IPS-18a (cell line): ENCODE results near the gene ABRACL.
"Not testable (repeated sequence)": the region's sequence is repeated elsewhere in the genome, so short reads cannot be mapped to it uniquely, and the experiment has no call there.

Experiments
- H3K27ac ChIP-seq: one replicate; pipeline ENCODE4 v1.5.1; 2013; ENCODE audit warnings: low read length
- H3K27me3 ChIP-seq: one replicate; pipeline ENCODE4 v1.6.1; 2013; ENCODE audit warnings: mild to moderate bottlenecking, low read length; ENCODE audit not compliant: control insufficient read depth, insufficient read depth
- H3K36me3 ChIP-seq: one replicate; pipeline ENCODE4 v1.6.1; 2013; ENCODE audit warnings: low read depth, low read length; ENCODE audit not compliant: control insufficient read depth
- H3K4me1 ChIP-seq: one replicate; pipeline ENCODE4 v1.6.1; 2013; ENCODE audit warnings: low read depth, low read length; ENCODE audit not compliant: control insufficient read depth
- H3K4me3 ChIP-seq: one replicate; pipeline ENCODE4 v1.5.1; 2013; ENCODE audit warnings: low read length
- H3K9ac ChIP-seq: one replicate; pipeline ENCODE4 v1.6.1; 2013; ENCODE audit warnings: mild to moderate bottlenecking, low read length, moderate library complexity
- H3K9me3 ChIP-seq: one replicate; pipeline ENCODE4 v1.6.1; 2013; ENCODE audit warnings: low read depth, low read length; ENCODE audit not compliant: control insufficient read depth

ABRACL gene

DNA sequence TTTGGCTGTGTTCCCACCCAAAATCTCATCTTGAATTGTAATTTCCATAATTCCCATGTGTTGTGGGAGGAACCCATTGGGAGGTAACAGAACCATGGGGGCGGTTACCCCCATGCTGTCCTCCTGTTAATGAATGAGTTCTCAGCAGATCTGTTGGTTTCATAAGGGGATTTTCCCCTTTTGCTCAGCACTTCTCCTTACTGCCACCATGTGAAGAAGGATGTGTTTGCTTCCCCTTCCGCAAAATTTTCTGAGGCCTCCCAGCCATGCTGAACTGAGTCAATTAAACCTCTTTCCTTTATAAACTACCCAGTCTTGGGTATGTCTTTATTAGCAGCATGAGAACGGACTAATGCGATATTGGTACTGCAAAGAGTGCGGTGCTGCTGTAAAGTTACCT, 35.6 kb upstream of the ABRACL start:
- H3K27ac ChIP-seq, H3K4me3 ChIP-seq, H3K27me3 ChIP-seq, H3K9ac ChIP-seq, H3K9me3 ChIP-seq, H3K36me3 ChIP-seq: not testable (repeated sequence)
- H3K4me1 ChIP-seq = peaks cover 28% of the 10 kb centered on the region

GRCh38 chr6:138993410-138993809, 35.1 kb upstream of the ABRACL start:
- not testable (repeated sequence) for H3K27me3 ChIP-seq, H3K27ac ChIP-seq, H3K4me3 ChIP-seq, H3K9me3 ChIP-seq, H3K9ac ChIP-seq, H3K36me3 ChIP-seq
- peaks cover 26% of the 10 kb centered on the region for H3K4me1 ChIP-seq

- H3K9me3 ChIP-seq = no peaks in the 10 kb centered on the region
- H3K27ac ChIP-seq = no peak overlapping the region
- H3K4me1 ChIP-seq = peaks cover 20% of the 10 kb centered on the region
- H3K4me3 ChIP-seq = no peak overlapping the region
- H3K9ac ChIP-seq = no peak overlapping the region
- H3K27me3 ChIP-seq = no peaks in the 10 kb centered on the region
- no peaks in the 10 kb centered on the region for H3K36me3 ChIP-seq
These were observed 32.0 kb upstream of the ABRACL start for GRCh38 chr6:138996524-138996923.

- H3K4me3 ChIP-seq = no peak overlapping the region
- no peaks in the 10 kb centered on the region for H3K36me3 ChIP-seq
- no peak overlapping the region for H3K27ac ChIP-seq
These were observed 31.4 kb upstream of the ABRACL start for GRCh38 chr6:138997136-138997535.

DNA sequence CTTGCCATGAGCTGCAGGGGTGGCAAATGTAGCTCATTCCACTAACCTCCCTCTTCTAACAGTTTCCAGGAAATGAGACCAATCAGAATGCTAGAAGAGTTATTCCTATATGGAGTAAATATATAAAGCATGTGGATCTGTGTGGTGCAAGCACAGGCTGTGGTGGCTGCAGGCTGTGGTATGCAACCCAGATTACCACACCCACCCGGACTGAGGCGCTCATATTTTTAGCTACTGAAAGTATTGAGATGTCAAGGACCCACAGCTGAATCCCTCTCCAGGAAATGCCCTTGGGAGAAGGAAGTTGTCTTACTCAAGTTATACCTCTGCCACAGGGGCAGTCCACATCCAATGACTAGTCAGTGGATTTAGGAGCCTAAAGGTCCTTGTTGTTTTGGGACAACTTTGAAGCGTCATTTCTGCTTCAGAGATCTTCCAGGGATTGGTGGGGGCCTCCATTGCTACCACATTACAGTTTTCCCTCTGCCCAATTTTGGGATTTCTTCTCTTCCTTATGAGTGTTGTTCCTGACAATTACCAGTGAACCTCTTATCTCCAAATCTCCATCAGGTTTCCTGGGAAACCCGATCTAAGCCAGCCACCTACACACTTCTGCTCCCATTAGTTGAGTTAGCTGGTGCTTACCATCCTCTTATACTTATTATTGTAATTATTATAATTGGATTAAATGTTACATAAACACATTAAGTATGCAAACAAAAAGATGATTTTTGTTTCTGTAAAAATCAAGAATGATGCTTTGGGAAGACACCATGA, 28.4 kb upstream of the ABRACL start:
- Histone ChIP-seq H3K36me3 (no peaks in the 10 kb centered on the region), H3K9ac (no peak overlapping the region), H3K27me3 (no peaks in the 10 kb centered on the region), H3K9me3 (no peaks in the 10 kb centered on the region), H3K27ac (no peak overlapping the region), H3K4me1 (peaks cover 7% of the 10 kb centered on the region), H3K4me3 (no peak overlapping the region)

More at GRCh38 chr6:138997136-138997535, 31.4 kb upstream of the ABRACL start:
- H3K9me3 ChIP-seq = no peaks in the 10 kb centered on the region
- peaks cover 20% of the 10 kb centered on the region for H3K4me1 ChIP-seq
- no peak overlapping the region for H3K9ac ChIP-seq
- no peaks in the 10 kb centered on the region for H3K27me3 ChIP-seq

DNA sequence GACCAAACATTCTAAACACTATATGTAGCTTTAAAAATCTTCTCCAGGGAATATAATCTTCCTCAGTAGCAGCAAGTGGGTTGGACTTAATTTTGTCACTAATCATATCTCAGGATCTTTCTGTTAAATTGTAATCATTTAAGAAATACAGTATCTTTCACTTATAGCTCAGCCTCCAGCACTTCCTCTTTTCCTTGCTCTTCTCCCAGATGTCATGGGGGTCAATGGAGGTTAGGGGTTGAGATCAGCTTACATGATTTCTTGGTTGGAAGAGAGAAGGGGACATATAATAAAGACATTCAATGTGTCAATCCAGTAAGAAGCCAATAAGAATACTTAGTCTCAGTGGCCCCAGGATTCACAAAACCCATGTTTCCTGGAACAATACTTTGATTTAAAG, 24.8 kb upstream of the ABRACL start:
- Histone ChIP-seq H3K4me1 (no peaks in the 10 kb centered on the region), H3K4me3 (no peak overlapping the region), H3K9ac (no peak overlapping the region), H3K27ac (no peak overlapping the region), H3K9me3 (no peaks in the 10 kb centered on the region), H3K27me3 (no peaks in the 10 kb centered on the region), H3K36me3 (no peaks in the 10 kb centered on the region)

GRCh38 chr6:139006477-139006876, 22.1 kb upstream of the ABRACL start:
- Histone ChIP-seq H3K4me1 (peaks cover 3% of the 10 kb centered on the region), H3K9ac (no peak overlapping the region), H3K4me3 (no peak overlapping the region), H3K36me3 (no peaks in the 10 kb centered on the region), H3K27ac (no peak overlapping the region), H3K9me3 (no peaks in the 10 kb centered on the region), H3K27me3 (no peaks in the 10 kb centered on the region)

GRCh38 chr6:139007428-139007827, 21.1 kb upstream of the ABRACL start:
- no peak overlapping the region for H3K9ac ChIP-seq
- H3K4me1 ChIP-seq = peaks cover 3% of the 10 kb centered on the region
- no peak overlapping the region for H3K27ac ChIP-seq
- no peaks in the 10 kb centered on the region for H3K9me3 ChIP-seq
- H3K4me3 ChIP-seq = no peak overlapping the region
- no peaks in the 10 kb centered on the region for H3K27me3 ChIP-seq
- H3K36me3 ChIP-seq = no peaks in the 10 kb centered on the region

- Histone ChIP-seq H3K4me1 (peaks cover 3% of the 10 kb centered on the region), H3K9ac (no peak overlapping the region), H3K27me3 (no peaks in the 10 kb centered on the region), H3K27ac (no peak overlapping the region), H3K4me3 (no peak overlapping the region), H3K36me3 (no peaks in the 10 kb centered on the region), H3K9me3 (no peaks in the 10 kb centered on the region)
These were observed 20.4 kb upstream of the ABRACL start for GRCh38 chr6:139008117-139008516.

- Histone ChIP-seq H3K4me3 (no peak overlapping the region), H3K9me3 (no peaks in the 10 kb centered on the region), H3K27ac (no peak overlapping the region)
These were observed 17.9 kb upstream of the ABRACL start for GRCh38 chr6:139010674-139011073.

DNA sequence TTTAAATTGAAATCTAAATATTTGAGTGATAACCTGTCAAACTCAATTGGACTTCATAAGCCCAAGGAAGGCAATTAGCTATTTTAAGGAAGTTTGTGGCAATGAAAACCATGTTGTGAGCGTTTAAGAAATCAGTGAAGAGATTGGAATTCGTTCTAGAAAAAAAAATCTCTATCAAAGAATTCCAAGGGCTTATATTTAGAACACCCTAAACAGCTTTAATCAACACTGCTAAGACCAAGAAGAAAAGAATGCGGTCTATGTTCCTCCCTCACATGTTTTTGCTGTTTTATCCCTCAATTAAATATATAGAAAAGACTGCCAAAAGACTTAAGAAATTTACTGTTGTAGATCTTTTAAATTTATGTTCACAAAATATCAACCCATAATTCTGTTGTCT, 16.6 kb upstream of the ABRACL start:
- H3K9ac ChIP-seq = no peak overlapping the region
- H3K27me3 ChIP-seq = no peaks in the 10 kb centered on the region
- H3K4me3 ChIP-seq = no peak overlapping the region
- no peak overlapping the region for H3K27ac ChIP-seq
- H3K9me3 ChIP-seq = no peaks in the 10 kb centered on the region
- H3K4me1 ChIP-seq = peaks cover 9% of the 10 kb centered on the region
- no peaks in the 10 kb centered on the region for H3K36me3 ChIP-seq

More at GRCh38 chr6:139010674-139011073, 17.9 kb upstream of the ABRACL start:
- Histone ChIP-seq H3K27me3 (no peaks in the 10 kb centered on the region), H3K4me1 (peaks cover 3% of the 10 kb centered on the region), H3K36me3 (no peaks in the 10 kb centered on the region), H3K9ac (no peak overlapping the region)

GRCh38 chr6:139013185-139013800, 15.3 kb upstream of the ABRACL start:
- Histone ChIP-seq H3K27me3 (no peaks in the 10 kb centered on the region), H3K9me3 (no peaks in the 10 kb centered on the region), H3K9ac (no peak overlapping the region), H3K4me1 (peaks cover 10% of the 10 kb centered on the region), H3K36me3 (no peaks in the 10 kb centered on the region), H3K4me3 (no peak overlapping the region), H3K27ac (no peak overlapping the region)
